ENCODE results near the gene PIEZO2. TPM values are rescaled to one million over a fixed set of nuclear protein-coding genes. Genes with fewer than 3 reads are reported as not detected.

PIEZO2 gene
- total RNA-seq, 1 experiment from 2014 or later: not detected

- no peak for DNase-seq
- H3K27ac ChIP-seq (ENCODE audit: low read length): no peak overlapping the region
- H3K9me2 ChIP-seq (replicated peaks; ENCODE audit: insufficient read depth, low read length): no peaks in the 10 kb centered on the region
Measured at GRCh38 chr18:11124054-11124453, 25.3 kb downstream of the PIEZO2 start.

DNA sequence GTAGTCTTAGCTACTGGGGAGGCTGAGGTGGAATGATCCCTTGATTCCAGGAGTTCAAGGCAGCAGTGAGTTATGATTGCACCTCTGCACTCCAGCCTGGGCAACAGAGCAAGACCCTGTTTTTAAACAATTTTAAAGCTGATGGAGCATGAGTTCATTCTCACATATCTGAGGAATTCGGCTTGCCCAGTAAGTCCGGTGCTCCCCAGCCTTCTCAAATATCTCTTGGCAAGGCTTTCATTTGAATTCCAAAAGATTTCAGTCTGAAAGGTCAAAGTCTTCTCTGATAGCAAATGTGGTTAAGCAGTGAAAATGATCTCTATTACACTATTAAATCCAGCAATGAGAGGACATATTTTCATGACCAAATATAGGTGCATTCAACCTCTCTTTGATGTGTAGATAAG lies 27.9 kb downstream of the PIEZO2 start:
- H3K4me3 ChIP-seq (ENCODE audit: low read length): no peak overlapping the region
- no peaks in the 10 kb centered on the region for H4K20me1 ChIP-seq (ENCODE audit: insufficient read depth, low read depth, low read length)
- no peak overlapping the region for H3K9ac ChIP-seq (ENCODE audit: low read length)
- H3K4me2 ChIP-seq (ENCODE audit: low read depth, low read length, poor library complexity, severe bottlenecking): no peak overlapping the region
- H3K9me2 ChIP-seq (replicated peaks; ENCODE audit: insufficient read depth, low read length): no peaks in the 10 kb centered on the region
- H2AFZ ChIP-seq (ENCODE audit: low read length): no peak overlapping the region
- no peak for DNase-seq
- H3K79me2 ChIP-seq (ENCODE audit: low read length): no peaks in the 10 kb centered on the region
- no peaks in the 10 kb centered on the region for H3K9me3 ChIP-seq (ENCODE audit: low read length)
- no peaks in the 10 kb centered on the region for H3K36me3 ChIP-seq (ENCODE audit: insufficient read depth, low read length)
- H3K27me3 ChIP-seq (ENCODE audit: low read length): no peaks in the 10 kb centered on the region
- no peaks in the 10 kb centered on the region for H3K4me1 ChIP-seq (ENCODE audit: low read length)
- no peak overlapping the region for H3K27ac ChIP-seq (ENCODE audit: low read length)

More at GRCh38 chr18:11124054-11124453, 25.3 kb downstream of the PIEZO2 start:
- Histone ChIP-seq H3K4me1 (ENCODE audit: low read length) (no peaks in the 10 kb centered on the region), H3K27me3 (ENCODE audit: low read length) (no peaks in the 10 kb centered on the region), H2AFZ (ENCODE audit: low read length) (no peak overlapping the region), H3K9ac (ENCODE audit: low read length) (no peak overlapping the region), H3K79me2 (ENCODE audit: low read length) (no peaks in the 10 kb centered on the region), H4K20me1 (ENCODE audit: insufficient read depth, low read depth, low read length) (no peaks in the 10 kb centered on the region), H3K4me3 (ENCODE audit: low read length) (no peak overlapping the region), H3K36me3 (ENCODE audit: insufficient read depth, low read length) (no peaks in the 10 kb centered on the region), H3K4me2 (ENCODE audit: low read depth, low read length, poor library complexity, severe bottlenecking) (no peak overlapping the region), H3K9me3 (ENCODE audit: low read length) (no peaks in the 10 kb centered on the region)

DNA sequence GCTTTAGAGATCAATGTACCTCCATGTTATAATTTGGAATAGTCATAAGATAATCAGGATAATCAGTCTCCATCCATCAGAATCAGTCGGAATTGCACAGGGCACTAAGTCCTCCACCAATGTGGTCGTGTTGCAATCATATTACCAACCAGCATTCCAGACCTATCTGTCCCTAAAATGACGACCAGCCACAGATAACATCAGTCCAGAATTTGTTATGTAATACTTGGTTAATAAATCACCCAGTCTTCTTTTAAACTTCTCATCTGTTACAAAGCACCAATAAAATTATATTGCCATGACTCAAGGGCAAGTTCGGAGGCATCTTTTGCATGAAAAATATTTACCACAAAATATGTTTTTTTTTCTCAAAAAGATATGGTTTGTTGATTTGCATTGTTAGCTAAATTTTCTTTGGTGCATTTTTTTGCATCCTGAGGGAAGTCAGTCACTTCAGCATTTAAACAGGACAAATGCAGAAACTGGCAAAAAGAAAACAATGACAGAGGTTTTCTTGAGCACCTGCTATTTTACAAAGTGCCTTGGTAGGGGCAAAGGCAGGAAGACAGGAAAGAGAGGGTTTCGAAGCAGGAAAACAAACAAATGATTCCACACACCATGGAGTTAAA lies 29.3 kb downstream of the PIEZO2 start:
- H3K4me1 ChIP-seq (ENCODE audit: low read length): no peaks in the 10 kb centered on the region
- H3K9me3 ChIP-seq (ENCODE audit: low read length): no peaks in the 10 kb centered on the region
- H3K9ac ChIP-seq (ENCODE audit: low read length): no peak overlapping the region
- no peak overlapping the region for H2AFZ ChIP-seq (ENCODE audit: low read length)
- no peaks in the 10 kb centered on the region for H3K9me2 ChIP-seq (replicated peaks; ENCODE audit: insufficient read depth, low read length)
- DNase-seq: no peak
- H3K27me3 ChIP-seq (ENCODE audit: low read length): no peaks in the 10 kb centered on the region; the same call in 1 of the 2 replicates
- no peaks in the 10 kb centered on the region for H3K79me2 ChIP-seq (ENCODE audit: low read length)
- no peaks in the 10 kb centered on the region for H3K36me3 ChIP-seq (ENCODE audit: insufficient read depth, low read length)
- H3K27ac ChIP-seq (ENCODE audit: low read length): no peak overlapping the region
- no peaks in the 10 kb centered on the region for H4K20me1 ChIP-seq (ENCODE audit: insufficient read depth, low read depth, low read length)
- no peak overlapping the region for H3K4me3 ChIP-seq (ENCODE audit: low read length)
- no peak overlapping the region for H3K4me2 ChIP-seq (ENCODE audit: low read depth, low read length, poor library complexity, severe bottlenecking)

GRCh38 chr18:11119550-11119949 lies 29.8 kb downstream of the PIEZO2 start:
- no peaks in the 10 kb centered on the region for H3K4me1 ChIP-seq (ENCODE audit: low read length)
- H2AFZ ChIP-seq (ENCODE audit: low read length): no peak overlapping the region
- no peaks in the 10 kb centered on the region; the same call in 1 of the 2 replicates for H3K27me3 ChIP-seq (ENCODE audit: low read length)
- H3K27ac ChIP-seq (ENCODE audit: low read length): no peak overlapping the region
- no peaks in the 10 kb centered on the region for H3K9me3 ChIP-seq (ENCODE audit: low read length)
- H3K9me2 ChIP-seq (replicated peaks; ENCODE audit: insufficient read depth, low read length): no peaks in the 10 kb centered on the region
- H3K79me2 ChIP-seq (ENCODE audit: low read length): no peaks in the 10 kb centered on the region
- H3K4me2 ChIP-seq (ENCODE audit: low read depth, low read length, poor library complexity, severe bottlenecking): no peak overlapping the region
- H3K36me3 ChIP-seq (ENCODE audit: insufficient read depth, low read length): no peaks in the 10 kb centered on the region
- no peak overlapping the region for H3K9ac ChIP-seq (ENCODE audit: low read length)
- DNase-seq: no peak
- no peaks in the 10 kb centered on the region for H4K20me1 ChIP-seq (ENCODE audit: insufficient read depth, low read depth, low read length)
- H3K4me3 ChIP-seq (ENCODE audit: low read length): no peak overlapping the region

GRCh38 chr18:11118051-11118766 lies 31.2 kb downstream of the PIEZO2 start:
- Histone ChIP-seq H3K79me2 (ENCODE audit: low read length) (no peaks in the 10 kb centered on the region), H3K9me2 (replicated peaks; ENCODE audit: insufficient read depth, low read length) (no peaks in the 10 kb centered on the region), H3K9me3 (ENCODE audit: low read length) (no peaks in the 10 kb centered on the region), H3K27ac (ENCODE audit: low read length) (no peak overlapping the region), H4K20me1 (ENCODE audit: insufficient read depth, low read depth, low read length) (no peaks in the 10 kb centered on the region), H3K4me3 (ENCODE audit: low read length) (no peak overlapping the region), H3K4me1 (ENCODE audit: low read length) (no peaks in the 10 kb centered on the region), H3K4me2 (ENCODE audit: low read depth, low read length, poor library complexity, severe bottlenecking) (no peak overlapping the region), H3K27me3 (ENCODE audit: low read length) (no peaks in the 10 kb centered on the region; the same call in 1 of the 2 replicates), H3K9ac (ENCODE audit: low read length) (no peak overlapping the region), H2AFZ (ENCODE audit: low read length) (no peak overlapping the region), H3K36me3 (ENCODE audit: insufficient read depth, low read length) (no peaks in the 10 kb centered on the region)
- DNase-seq: no peak

- no peaks in the 10 kb centered on the region for H3K9me3 ChIP-seq (ENCODE audit: low read length)
- H3K4me1 ChIP-seq (ENCODE audit: low read length): no peaks in the 10 kb centered on the region
- H3K79me2 ChIP-seq (ENCODE audit: low read length): no peaks in the 10 kb centered on the region
- H3K9me2 ChIP-seq (replicated peaks; ENCODE audit: insufficient read depth, low read length): no peaks in the 10 kb centered on the region
- H3K4me2 ChIP-seq (ENCODE audit: low read depth, low read length, poor library complexity, severe bottlenecking): no peak overlapping the region
- H4K20me1 ChIP-seq (ENCODE audit: insufficient read depth, low read depth, low read length): no peaks in the 10 kb centered on the region
- H2AFZ ChIP-seq (ENCODE audit: low read length): no peak overlapping the region
- H3K36me3 ChIP-seq (ENCODE audit: insufficient read depth, low read length): no peaks in the 10 kb centered on the region
- H3K9ac ChIP-seq (ENCODE audit: low read length): no peak overlapping the region
- H3K4me3 ChIP-seq (ENCODE audit: low read length): no peak overlapping the region
- DNase-seq: no peak
- H3K27ac ChIP-seq (ENCODE audit: low read length): no peak overlapping the region
- H3K27me3 ChIP-seq (ENCODE audit: low read length): no peaks in the 10 kb centered on the region; the same call in 1 of the 2 replicates
Measured at GRCh38 chr18:11115276-11115675, 34.1 kb downstream of the PIEZO2 start.

DNA sequence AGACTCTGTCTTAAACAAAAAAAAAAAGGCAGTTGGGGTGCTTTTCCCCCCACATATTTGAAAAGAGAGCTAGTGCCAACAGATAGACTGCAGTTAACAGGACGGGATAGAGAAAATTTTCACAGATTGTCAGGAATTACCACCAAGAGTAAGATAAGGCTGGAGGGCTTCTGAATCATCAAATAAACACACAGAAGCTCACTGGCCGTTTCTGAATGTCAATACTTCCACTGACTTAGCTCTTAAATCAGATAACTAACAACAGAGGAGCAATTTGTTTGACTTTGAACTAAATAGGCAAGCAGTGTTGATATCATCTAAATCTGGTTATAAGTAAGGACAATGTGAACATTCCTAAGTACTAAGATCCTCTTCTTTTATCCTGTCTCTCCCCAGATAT lies 34.7 kb downstream of the PIEZO2 start:
- Histone ChIP-seq H3K9me3 (ENCODE audit: low read length) (no peaks in the 10 kb centered on the region), H2AFZ (ENCODE audit: low read length) (no peak overlapping the region), H3K4me3 (ENCODE audit: low read length) (no peak overlapping the region), H3K9ac (ENCODE audit: low read length) (no peak overlapping the region), H3K9me2 (replicated peaks; ENCODE audit: insufficient read depth, low read length) (no peaks in the 10 kb centered on the region), H3K4me1 (ENCODE audit: low read length) (no peaks in the 10 kb centered on the region), H4K20me1 (ENCODE audit: insufficient read depth, low read depth, low read length) (no peaks in the 10 kb centered on the region), H3K27me3 (ENCODE audit: low read length) (no peaks in the 10 kb centered on the region; the same call in 1 of the 2 replicates), H3K27ac (ENCODE audit: low read length) (no peak overlapping the region), H3K36me3 (ENCODE audit: insufficient read depth, low read length) (no peaks in the 10 kb centered on the region), H3K4me2 (ENCODE audit: low read depth, low read length, poor library complexity, severe bottlenecking) (no peak overlapping the region), H3K79me2 (ENCODE audit: low read length) (no peaks in the 10 kb centered on the region)
- no peak for DNase-seq

- Histone ChIP-seq H3K4me3 (ENCODE audit: low read length) (no peak overlapping the region), H3K9me3 (ENCODE audit: low read length) (no peaks in the 10 kb centered on the region), H3K27ac (ENCODE audit: low read length) (no peak overlapping the region), H3K9me2 (replicated peaks; ENCODE audit: insufficient read depth, low read length) (no peaks in the 10 kb centered on the region), H3K79me2 (ENCODE audit: low read length) (no peaks in the 10 kb centered on the region), H2AFZ (ENCODE audit: low read length) (no peak overlapping the region), H4K20me1 (ENCODE audit: insufficient read depth, low read depth, low read length) (no peaks in the 10 kb centered on the region), H3K36me3 (ENCODE audit: insufficient read depth, low read length) (no peaks in the 10 kb centered on the region), H3K4me1 (ENCODE audit: low read length) (no peaks in the 10 kb centered on the region), H3K27me3 (ENCODE audit: low read length) (no peaks in the 10 kb centered on the region; the same call in 1 of the 2 replicates), H3K4me2 (ENCODE audit: low read depth, low read length, poor library complexity, severe bottlenecking) (no peak overlapping the region), H3K9ac (ENCODE audit: low read length) (no peak overlapping the region)
- DNase-seq: no peak
Measured at GRCh38 chr18:11113937-11114336, 35.4 kb downstream of the PIEZO2 start.
